HCT116 (cell line): ENCODE results near the gene STARD3. TPM values are rescaled to one million over a fixed set of nuclear protein-coding genes. Genes with fewer than 3 reads are reported as not detected.

ENCODE experiments used
- ATAC-seq: fragments of 200-7000 bp; cut with Tn5 transposase; 2 replicates; pipeline ENCODE4 v1.9.1; 2020; ENCODE audit warnings: mild to moderate bottlenecking, moderate library complexity
- BruUV-seq: library from RNA; stranded (reverse); fragments of 400-500 nt; replicated peaks from 2 replicates; lab custom pipeline; 2021; lab: Mats Ljungman, UMichigan
- CTCF ChIA-PET: fragments of 300-600 bp; sonication (Branson Sonifier 250); formaldehyde crosslinking; loops from one replicate; lab custom pipeline; 2021; ENCODE audit warnings: antibody characterized with exemption; lab: Charles Lee
- POLR2A ChIA-PET: fragments of 300-600, 350-600 bp; sonication (Branson Sonifier 250); formaldehyde crosslinking; loops from one replicate; lab custom pipeline; 2021; ENCODE audit warnings: antibody characterized with exemption; lab: Charles Lee
- RAD21 ChIA-PET, 2 experiments: fragments of 300-600 bp; sonication (Branson Sonifier 250); formaldehyde crosslinking; loops; one replicate each; lab custom pipeline; 2023; ENCODE audit warnings: low total read pairs in 2 of 2; ENCODE audit not compliant: uncharacterized antibody in 2 of 2, unreplicated experiment in 2 of 2, low non-redundant PET in 1 of 2; lab: Charles Lee
- DNase-seq: peaks from one replicate; pipeline ENCODE4 v3.0.0-alpha.2; 2010; ENCODE audit warnings: low read depth, low spot score
- H2AFZ ChIP-seq: fragments of 200-600 bp; shearing (Covaris generic), sonication (generic); 2 replicates; pipeline ENCODE4 v1.6.1; 2017; ENCODE audit warnings: low read depth, mixed run types, mixed read lengths, antibody characterized with exemption, low read length; ENCODE audit not compliant: poor library complexity, severe bottlenecking
- H3K27ac ChIP-seq: 2 replicates; pipeline ENCODE4 v1.5.1; 2012; ENCODE audit warnings: low read depth, low read length
- H3K27me3 ChIP-seq: fragments of 200-600 bp; sonication (generic); 2 replicates; pipeline ENCODE4 v1.6.1; 2016; ENCODE audit warnings: mixed run types, low read length, mixed read lengths; ENCODE audit not compliant: insufficient read depth
- H3K36me3 ChIP-seq, 2 experiments: fragments of 200-500 bp in 1 of 2; fragments of 200-600 bp in 1 of 2; sonication (Bioruptor generic) in 1 of 2; sonication (generic) in 1 of 2; 2 replicates each; pipeline versions ENCODE4 v1.5.1 to v1.6.1; 2014 to 2016; ENCODE audit warnings: low read length in 2 of 2, inconsistent platforms in 1 of 2, mixed read lengths in 1 of 2, mixed run types in 1 of 2; ENCODE audit not compliant: insufficient read depth in 2 of 2, control insufficient read depth in 1 of 2
- H3K4me1 ChIP-seq, 2 experiments: fragments of 200-600 bp in 1 of 2; sonication (generic) in 1 of 2; 2 replicates each; pipeline versions ENCODE4 v1.5.1 to v1.6.1; 2012 to 2017; ENCODE audit warnings: low read length in 2 of 2, inconsistent platforms in 1 of 2, mild to moderate bottlenecking in 1 of 2, mixed read lengths in 1 of 2, mixed run types in 1 of 2, moderate library complexity in 1 of 2; ENCODE audit not compliant: insufficient read depth in 2 of 2, control insufficient read depth in 1 of 2
- H3K4me2 ChIP-seq: fragments of 200-600 bp; sonication (generic); 2 replicates; pipeline ENCODE4 v1.6.1; 2017; ENCODE audit warnings: mixed run types, low read length, mixed read lengths
- H3K4me3 ChIP-seq, 2 experiments: fragments of 200-600 bp in 1 of 2; sonication (generic) in 1 of 2; replicated peaks in 1 of 2; 2 replicates each; pipeline ENCODE4 v1.5.1; 2011 to 2016; ENCODE audit warnings: low read length in 2 of 2, control low read depth in 1 of 2, low read depth in 1 of 2, mild to moderate bottlenecking in 1 of 2, mixed read lengths in 1 of 2, mixed run types in 1 of 2
- H3K79me2 ChIP-seq: fragments of 200-600 bp; sonication (generic); 2 replicates; pipeline ENCODE4 v1.6.1; 2017; ENCODE audit warnings: mild to moderate bottlenecking, mixed run types, low read length, moderate library complexity, mixed read lengths; ENCODE audit not compliant: insufficient read depth
- H3K9ac ChIP-seq: fragments of 200-600 bp; sonication (generic); 2 replicates; pipeline ENCODE4 v1.6.1; 2016; ENCODE audit warnings: low read length, mixed read lengths
- H3K9me2 ChIP-seq: fragments of 200-600 bp; sonication (generic), shearing (Covaris generic); 2 replicates; pipeline ENCODE4 v1.6.1; 2017; ENCODE audit warnings: mixed run types, mild to moderate bottlenecking, moderate library complexity; ENCODE audit not compliant: insufficient read depth
- H3K9me3 ChIP-seq, 2 experiments: fragments of 200-500 bp in 1 of 2; fragments of 200-600 bp in 1 of 2; sonication (Bioruptor generic) in 1 of 2; sonication (generic) in 1 of 2; 2 replicates each; pipeline ENCODE4 v1.6.1; 2014 to 2017; ENCODE audit warnings: low read length in 2 of 2, mixed read lengths in 2 of 2, inconsistent platforms in 1 of 2, low read depth in 1 of 2, mild to moderate bottlenecking in 1 of 2, mixed run types in 1 of 2, moderate library complexity in 1 of 2; ENCODE audit not compliant: control insufficient read depth in 1 of 2, insufficient read depth in 1 of 2
- H4K20me1 ChIP-seq: fragments of 200-600 bp; sonication (generic), shearing (Covaris generic); 2 replicates; pipeline ENCODE4 v1.6.1; 2017; ENCODE audit warnings: mixed run types, mild to moderate bottlenecking, moderate library complexity; ENCODE audit not compliant: insufficient read depth
- CBX3 ChIP-seq: IDR thresholded peaks from 2 replicates; pipeline ENCODE4 v1.6.1; 2012; ENCODE audit warnings: low read depth
- ELF1 ChIP-seq: IDR thresholded peaks from 2 replicates; pipeline ENCODE4 v1.6.1; 2012; ENCODE audit warnings: low read depth, borderline replicate concordance
- EZH2phosphoT487 ChIP-seq: fragments of 200-600 bp; IDR thresholded peaks from 2 replicates; pipeline ENCODE4 v1.6.1; 2018; ENCODE audit warnings: antibody characterized with exemption, borderline replicate concordance
- FOSL1 ChIP-seq: IDR thresholded peaks from 2 replicates; pipeline ENCODE4 v1.6.1; 2012; ENCODE audit warnings: low read depth
- JUND ChIP-seq: IDR thresholded peaks from 2 replicates; pipeline ENCODE4 v1.6.1; 2012
- POLR2A ChIP-seq: IDR thresholded peaks from 2 replicates; pipeline ENCODE4 v1.7.0; 2011; ENCODE audit warnings: borderline replicate concordance; ENCODE audit not compliant: insufficient read depth, insufficient read length; ENCODE audit errors: extremely low read depth
- POLR2AphosphoS5 ChIP-seq: IDR thresholded peaks from 2 replicates; pipeline ENCODE4 v1.6.1; 2011; ENCODE audit warnings: mild to moderate bottlenecking, low read depth, low read length, moderate library complexity
- RAD21 ChIP-seq: IDR thresholded peaks from 2 replicates; pipeline ENCODE4 v1.6.1; 2012; ENCODE audit warnings: low read depth, mild to moderate bottlenecking
- SIN3A ChIP-seq: IDR thresholded peaks from 2 replicates; pipeline ENCODE4 v1.6.1; 2012; ENCODE audit warnings: low read depth
- SP1 ChIP-seq: IDR thresholded peaks from 2 replicates; pipeline ENCODE4 v1.6.1; 2012; ENCODE audit warnings: low read depth
- SRF ChIP-seq: IDR thresholded peaks from 2 replicates; pipeline ENCODE4 v1.6.1; 2012; ENCODE audit warnings: low read depth
- YY1 ChIP-seq: IDR thresholded peaks from 2 replicates; pipeline ENCODE4 v1.6.1; 2011; ENCODE audit warnings: low read length, low read depth, moderate library complexity, mild to moderate bottlenecking; ENCODE audit not compliant: insufficient replicate concordance; ENCODE audit errors: extremely low read depth
- ZNF274 ChIP-seq: fragments of 200-500 bp; sonication (Bioruptor generic); IDR thresholded peaks from 2 replicates; pipeline ENCODE4 v1.6.1; 2014; ENCODE audit warnings: mild to moderate bottlenecking, low read depth, low read length, inconsistent platforms
- intact Hi-C: fragments of 100-400 bp; cut with micrococcal nuclease; formaldehyde crosslinking; loops from 2 replicates; pipeline ENCODE4 v1.10.0; 2022
- total RNA-seq: library from RNA; stranded (reverse); gene quantifications from one replicate; pipeline ENCODE4 v1.2.1, GENCODE V29; 2021; ENCODE audit not compliant: unreplicated experiment
- TF ChIP-seq, protein P1 (sequence below): IDR thresholded peaks from 2 replicates; pipeline ENCODE4 v1.6.1; 2012; ENCODE audit warnings: low read depth
- TF ChIP-seq, protein P2 (sequence below), 3 experiments: fragments of 200-600 bp in 1 of 3; sonication (generic) in 1 of 3; IDR thresholded peaks in 2 of 3; conservative IDR thresholded peaks in 1 of 3; 2 replicates each; pipeline ENCODE4 v1.5.1; 2012 to 2017; ENCODE audit warnings: low read depth in 2 of 3, low read length in 2 of 3, antibody characterized with exemption in 1 of 3, borderline replicate concordance in 1 of 3, control low read depth in 1 of 3, mild to moderate bottlenecking in 1 of 3, mixed read lengths in 1 of 3, mixed run types in 1 of 3, moderate library complexity in 1 of 3; ENCODE audit not compliant: insufficient read depth in 1 of 3

The STARD3 gene
- total RNA-seq, 1 experiment from 2014 or later, result 73.9 TPM

DNA sequence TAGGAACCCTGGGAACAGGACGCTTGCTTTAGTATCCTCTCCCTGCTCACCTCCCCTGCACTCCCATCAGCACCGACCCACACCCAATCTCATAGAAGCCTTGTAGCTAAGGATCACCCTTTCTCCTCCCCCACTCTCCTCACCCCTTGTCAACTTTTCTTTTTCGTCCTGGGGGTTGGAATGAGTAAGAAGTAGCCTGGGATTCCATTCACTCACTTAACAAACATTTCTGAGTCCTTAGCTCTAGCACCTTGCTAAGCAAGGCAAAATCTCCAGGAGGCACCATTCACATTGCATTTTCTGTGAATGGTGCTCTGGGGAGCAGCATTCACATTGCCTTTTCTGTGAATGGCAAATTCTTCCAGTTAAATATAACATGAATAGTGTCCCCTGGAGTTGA, 52.0 kb downstream of the STARD3 start:
- ATAC-seq, result no peak
- TF ChIP-seq RAD21 (peak; percentile 60; the same call in 1 of the 2 replicates), SIN3A (no peak), SRF (no peak), ELF1 (no peak), SP1 (no peak), POLR2AphosphoS5 (no peak), POLR2A (no peak), ZNF274 (no peak), FOSL1 (no peak), CBX3 (no peak), JUND (no peak), YY1 (no peak), EZH2phosphoT487 (no peak)
- TF ChIP-seq, protein P1, sequence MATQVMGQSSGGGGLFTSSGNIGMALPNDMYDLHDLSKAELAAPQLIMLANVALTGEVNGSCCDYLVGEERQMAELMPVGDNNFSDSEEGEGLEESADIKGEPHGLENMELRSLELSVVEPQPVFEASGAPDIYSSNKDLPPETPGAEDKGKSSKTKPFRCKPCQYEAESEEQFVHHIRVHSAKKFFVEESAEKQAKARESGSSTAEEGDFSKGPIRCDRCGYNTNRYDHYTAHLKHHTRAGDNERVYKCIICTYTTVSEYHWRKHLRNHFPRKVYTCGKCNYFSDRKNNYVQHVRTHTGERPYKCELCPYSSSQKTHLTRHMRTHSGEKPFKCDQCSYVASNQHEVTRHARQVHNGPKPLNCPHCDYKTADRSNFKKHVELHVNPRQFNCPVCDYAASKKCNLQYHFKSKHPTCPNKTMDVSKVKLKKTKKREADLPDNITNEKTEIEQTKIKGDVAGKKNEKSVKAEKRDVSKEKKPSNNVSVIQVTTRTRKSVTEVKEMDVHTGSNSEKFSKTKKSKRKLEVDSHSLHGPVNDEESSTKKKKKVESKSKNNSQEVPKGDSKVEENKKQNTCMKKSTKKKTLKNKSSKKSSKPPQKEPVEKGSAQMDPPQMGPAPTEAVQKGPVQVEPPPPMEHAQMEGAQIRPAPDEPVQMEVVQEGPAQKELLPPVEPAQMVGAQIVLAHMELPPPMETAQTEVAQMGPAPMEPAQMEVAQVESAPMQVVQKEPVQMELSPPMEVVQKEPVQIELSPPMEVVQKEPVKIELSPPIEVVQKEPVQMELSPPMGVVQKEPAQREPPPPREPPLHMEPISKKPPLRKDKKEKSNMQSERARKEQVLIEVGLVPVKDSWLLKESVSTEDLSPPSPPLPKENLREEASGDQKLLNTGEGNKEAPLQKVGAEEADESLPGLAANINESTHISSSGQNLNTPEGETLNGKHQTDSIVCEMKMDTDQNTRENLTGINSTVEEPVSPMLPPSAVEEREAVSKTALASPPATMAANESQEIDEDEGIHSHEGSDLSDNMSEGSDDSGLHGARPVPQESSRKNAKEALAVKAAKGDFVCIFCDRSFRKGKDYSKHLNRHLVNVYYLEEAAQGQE, result no peak
- TF ChIP-seq, protein P2, sequence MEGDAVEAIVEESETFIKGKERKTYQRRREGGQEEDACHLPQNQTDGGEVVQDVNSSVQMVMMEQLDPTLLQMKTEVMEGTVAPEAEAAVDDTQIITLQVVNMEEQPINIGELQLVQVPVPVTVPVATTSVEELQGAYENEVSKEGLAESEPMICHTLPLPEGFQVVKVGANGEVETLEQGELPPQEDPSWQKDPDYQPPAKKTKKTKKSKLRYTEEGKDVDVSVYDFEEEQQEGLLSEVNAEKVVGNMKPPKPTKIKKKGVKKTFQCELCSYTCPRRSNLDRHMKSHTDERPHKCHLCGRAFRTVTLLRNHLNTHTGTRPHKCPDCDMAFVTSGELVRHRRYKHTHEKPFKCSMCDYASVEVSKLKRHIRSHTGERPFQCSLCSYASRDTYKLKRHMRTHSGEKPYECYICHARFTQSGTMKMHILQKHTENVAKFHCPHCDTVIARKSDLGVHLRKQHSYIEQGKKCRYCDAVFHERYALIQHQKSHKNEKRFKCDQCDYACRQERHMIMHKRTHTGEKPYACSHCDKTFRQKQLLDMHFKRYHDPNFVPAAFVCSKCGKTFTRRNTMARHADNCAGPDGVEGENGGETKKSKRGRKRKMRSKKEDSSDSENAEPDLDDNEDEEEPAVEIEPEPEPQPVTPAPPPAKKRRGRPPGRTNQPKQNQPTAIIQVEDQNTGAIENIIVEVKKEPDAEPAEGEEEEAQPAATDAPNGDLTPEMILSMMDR (IDR thresholded peaks at IDR 0.05 in 2 of 3, conservative IDR thresholded peaks at IDR 0.05 in 1 of 3; ENCODE audit: borderline replicate concordance in 1 of 3, insufficient read depth in 1 of 3, low read depth in 2 of 3, low read length in 2 of 3), result peak in 1 of 3 experiments; percentile 45; a peak in 1 of 6 replicates
- POLR2A ChIA-PET, result interaction anchor here (2.1 kb wide), 1 partner anchor 11 kb away, joined by 16 read pairs; the partner anchor contains the start of gene ERBB2
- BruUV-seq, result no TSS peak
- Histone ChIP-seq H3K9me3 (no peaks in the 10 kb centered on the region), H4K20me1 (no peaks in the 10 kb centered on the region), H3K9ac (peak overlapping the region; percentile 77), H3K9me2 (no peaks in the 10 kb centered on the region), H3K4me1 (peaks cover 10 to 19% of the 10 kb centered on the region in 2 experiments; a peak in 3 of 4 replicates), H3K27me3 (no peaks in the 10 kb centered on the region), H3K4me3 (peak overlapping the region; percentile 84 to 89), H3K27ac (peak overlapping the region; percentile 95), H3K36me3 (no peaks in the 10 kb centered on the region), H3K4me2 (peak overlapping the region; percentile 91), H2AFZ (no peak overlapping the region), H3K79me2 (no peaks in the 10 kb centered on the region)
- intact Hi-C loops, result no loop called here
- no peak for DNase-seq
- CTCF ChIA-PET, result interaction anchor here (1.0 to 2.4 kb wide), 2 partner anchors 36 to 67 kb away, joined by 4 to 9 read pairs; no protein-coding TSS in a partner anchor
- RAD21 ChIA-PET, result no interaction called here
